H1 (cell line): ENCODE measurements around the gene CHD1. TPM values are rescaled to one million over a fixed set of nuclear protein-coding genes. Genes with fewer than 3 reads are reported as not detected.
A peak's percentile ranks its signal among the peaks of the same experiment; 100 is the strongest.

Experiments
- ATF3 ChIP-seq: IDR thresholded peaks from 2 replicates; pipeline ENCODE4 v1.6.1; 2011; ENCODE audit warnings: low read depth, mild to moderate bottlenecking, low read length; ENCODE audit not compliant: insufficient read depth
- EP300 ChIP-seq, 2 experiments: IDR thresholded peaks; 1 replicate in 1 of 2; 2 replicates in 1 of 2; pipeline ENCODE4 v1.6.1; 2011 to 2012; ENCODE audit warnings: low read depth in 2 of 2, low read length in 2 of 2, mild to moderate bottlenecking in 2 of 2, borderline replicate concordance in 1 of 2, inconsistent platforms in 1 of 2, moderate library complexity in 1 of 2
- HDAC2 ChIP-seq, 2 experiments: fragments of 300-600 bp in 1 of 2; sonication (generic) in 1 of 2; IDR thresholded peaks; 2 replicates each; pipeline ENCODE4 v1.6.1; 2011 to 2012; ENCODE audit warnings: low read depth in 2 of 2, low read length in 2 of 2, mild to moderate bottlenecking in 2 of 2, moderate library complexity in 2 of 2, borderline replicate concordance in 1 of 2, inconsistent platforms in 1 of 2
- JUND ChIP-seq: IDR thresholded peaks from 2 replicates; pipeline ENCODE4 v1.6.1; 2011; ENCODE audit warnings: mild to moderate bottlenecking, improper control_type of control experiment, low read length
- NANOG ChIP-seq: IDR thresholded peaks from 2 replicates; pipeline ENCODE4 v1.6.1; 2011; ENCODE audit warnings: low read length, low read depth, mild to moderate bottlenecking, inconsistent platforms; ENCODE audit not compliant: insufficient read depth, poor library complexity, severe bottlenecking
- POLR2AphosphoS5 ChIP-seq: IDR thresholded peaks from 2 replicates; pipeline ENCODE4 v1.6.1; 2011; ENCODE audit warnings: low read depth, low read length
- SIRT6 ChIP-seq: IDR thresholded peaks from one replicate; pipeline ENCODE4 v1.7.1; 2012; ENCODE audit warnings: low read length, inconsistent platforms
- TAF1 ChIP-seq: IDR thresholded peaks from 2 replicates; pipeline ENCODE4 v1.6.1; 2011; ENCODE audit warnings: mild to moderate bottlenecking, low read depth, low read length
- polyA plus RNA-seq, 7 experiments: library from polyadenylated mRNA; depleted of rRNA in 3 of 7; stranded (reverse) in 5 of 7; unstranded in 2 of 7; fragments of >200 nt in 5 of 7; fragments of 200-250 nt in 2 of 7; gene quantifications; 1 replicate in 5 of 7; 2 replicates in 1 of 7; 4 replicates in 1 of 7; pipeline versions ENCODE4 v1.2.1 to v1.2.3, GENCODE V29; 2011 to 2013; ENCODE audit warnings: missing spikeins in 2 of 7, mixed read lengths in 2 of 7
- total RNA-seq: library from RNA; stranded (reverse); fragmentation: NEBNext Ultra II Directional; extraction: Animal tissue kit (Norgen Biotek cat#: 25700); gene quantifications from 2 replicates; pipeline ENCODE4 v1.2.1, GENCODE V29; 2021
- TF ChIP-seq, protein P1 (sequence below): fragments of 300-600 bp; sonication (generic); IDR thresholded peaks from 2 replicates; pipeline ENCODE4 v1.7.1; 2012; ENCODE audit warnings: low read length, moderate library complexity, mild to moderate bottlenecking, inconsistent platforms; ENCODE audit not compliant: insufficient replicate concordance

Gene CHD1
- total and polyA plus RNA-seq, 2 of the 8 experiments (the other 6 are each of a cell fraction or from before 2014, with no cell fraction given) = 15.6 to 53.0 TPM

- no peak for TF ChIP-seq NANOG
- TF ChIP-seq JUND = no peak
- TF ChIP-seq EP300 (IDR thresholded peaks at IDR 0.05; ENCODE audit: borderline replicate concordance in 1 of 2, low read depth in 2 of 2, low read length in 2 of 2) = no peak
- TF ChIP-seq HDAC2 (IDR thresholded peaks at IDR 0.05; ENCODE audit: borderline replicate concordance in 1 of 2, low read depth in 2 of 2, low read length in 2 of 2) = no peak
- peak; percentile 40; the same call in 1 of the 2 replicates for TF ChIP-seq TAF1
- TF ChIP-seq, protein P1, sequence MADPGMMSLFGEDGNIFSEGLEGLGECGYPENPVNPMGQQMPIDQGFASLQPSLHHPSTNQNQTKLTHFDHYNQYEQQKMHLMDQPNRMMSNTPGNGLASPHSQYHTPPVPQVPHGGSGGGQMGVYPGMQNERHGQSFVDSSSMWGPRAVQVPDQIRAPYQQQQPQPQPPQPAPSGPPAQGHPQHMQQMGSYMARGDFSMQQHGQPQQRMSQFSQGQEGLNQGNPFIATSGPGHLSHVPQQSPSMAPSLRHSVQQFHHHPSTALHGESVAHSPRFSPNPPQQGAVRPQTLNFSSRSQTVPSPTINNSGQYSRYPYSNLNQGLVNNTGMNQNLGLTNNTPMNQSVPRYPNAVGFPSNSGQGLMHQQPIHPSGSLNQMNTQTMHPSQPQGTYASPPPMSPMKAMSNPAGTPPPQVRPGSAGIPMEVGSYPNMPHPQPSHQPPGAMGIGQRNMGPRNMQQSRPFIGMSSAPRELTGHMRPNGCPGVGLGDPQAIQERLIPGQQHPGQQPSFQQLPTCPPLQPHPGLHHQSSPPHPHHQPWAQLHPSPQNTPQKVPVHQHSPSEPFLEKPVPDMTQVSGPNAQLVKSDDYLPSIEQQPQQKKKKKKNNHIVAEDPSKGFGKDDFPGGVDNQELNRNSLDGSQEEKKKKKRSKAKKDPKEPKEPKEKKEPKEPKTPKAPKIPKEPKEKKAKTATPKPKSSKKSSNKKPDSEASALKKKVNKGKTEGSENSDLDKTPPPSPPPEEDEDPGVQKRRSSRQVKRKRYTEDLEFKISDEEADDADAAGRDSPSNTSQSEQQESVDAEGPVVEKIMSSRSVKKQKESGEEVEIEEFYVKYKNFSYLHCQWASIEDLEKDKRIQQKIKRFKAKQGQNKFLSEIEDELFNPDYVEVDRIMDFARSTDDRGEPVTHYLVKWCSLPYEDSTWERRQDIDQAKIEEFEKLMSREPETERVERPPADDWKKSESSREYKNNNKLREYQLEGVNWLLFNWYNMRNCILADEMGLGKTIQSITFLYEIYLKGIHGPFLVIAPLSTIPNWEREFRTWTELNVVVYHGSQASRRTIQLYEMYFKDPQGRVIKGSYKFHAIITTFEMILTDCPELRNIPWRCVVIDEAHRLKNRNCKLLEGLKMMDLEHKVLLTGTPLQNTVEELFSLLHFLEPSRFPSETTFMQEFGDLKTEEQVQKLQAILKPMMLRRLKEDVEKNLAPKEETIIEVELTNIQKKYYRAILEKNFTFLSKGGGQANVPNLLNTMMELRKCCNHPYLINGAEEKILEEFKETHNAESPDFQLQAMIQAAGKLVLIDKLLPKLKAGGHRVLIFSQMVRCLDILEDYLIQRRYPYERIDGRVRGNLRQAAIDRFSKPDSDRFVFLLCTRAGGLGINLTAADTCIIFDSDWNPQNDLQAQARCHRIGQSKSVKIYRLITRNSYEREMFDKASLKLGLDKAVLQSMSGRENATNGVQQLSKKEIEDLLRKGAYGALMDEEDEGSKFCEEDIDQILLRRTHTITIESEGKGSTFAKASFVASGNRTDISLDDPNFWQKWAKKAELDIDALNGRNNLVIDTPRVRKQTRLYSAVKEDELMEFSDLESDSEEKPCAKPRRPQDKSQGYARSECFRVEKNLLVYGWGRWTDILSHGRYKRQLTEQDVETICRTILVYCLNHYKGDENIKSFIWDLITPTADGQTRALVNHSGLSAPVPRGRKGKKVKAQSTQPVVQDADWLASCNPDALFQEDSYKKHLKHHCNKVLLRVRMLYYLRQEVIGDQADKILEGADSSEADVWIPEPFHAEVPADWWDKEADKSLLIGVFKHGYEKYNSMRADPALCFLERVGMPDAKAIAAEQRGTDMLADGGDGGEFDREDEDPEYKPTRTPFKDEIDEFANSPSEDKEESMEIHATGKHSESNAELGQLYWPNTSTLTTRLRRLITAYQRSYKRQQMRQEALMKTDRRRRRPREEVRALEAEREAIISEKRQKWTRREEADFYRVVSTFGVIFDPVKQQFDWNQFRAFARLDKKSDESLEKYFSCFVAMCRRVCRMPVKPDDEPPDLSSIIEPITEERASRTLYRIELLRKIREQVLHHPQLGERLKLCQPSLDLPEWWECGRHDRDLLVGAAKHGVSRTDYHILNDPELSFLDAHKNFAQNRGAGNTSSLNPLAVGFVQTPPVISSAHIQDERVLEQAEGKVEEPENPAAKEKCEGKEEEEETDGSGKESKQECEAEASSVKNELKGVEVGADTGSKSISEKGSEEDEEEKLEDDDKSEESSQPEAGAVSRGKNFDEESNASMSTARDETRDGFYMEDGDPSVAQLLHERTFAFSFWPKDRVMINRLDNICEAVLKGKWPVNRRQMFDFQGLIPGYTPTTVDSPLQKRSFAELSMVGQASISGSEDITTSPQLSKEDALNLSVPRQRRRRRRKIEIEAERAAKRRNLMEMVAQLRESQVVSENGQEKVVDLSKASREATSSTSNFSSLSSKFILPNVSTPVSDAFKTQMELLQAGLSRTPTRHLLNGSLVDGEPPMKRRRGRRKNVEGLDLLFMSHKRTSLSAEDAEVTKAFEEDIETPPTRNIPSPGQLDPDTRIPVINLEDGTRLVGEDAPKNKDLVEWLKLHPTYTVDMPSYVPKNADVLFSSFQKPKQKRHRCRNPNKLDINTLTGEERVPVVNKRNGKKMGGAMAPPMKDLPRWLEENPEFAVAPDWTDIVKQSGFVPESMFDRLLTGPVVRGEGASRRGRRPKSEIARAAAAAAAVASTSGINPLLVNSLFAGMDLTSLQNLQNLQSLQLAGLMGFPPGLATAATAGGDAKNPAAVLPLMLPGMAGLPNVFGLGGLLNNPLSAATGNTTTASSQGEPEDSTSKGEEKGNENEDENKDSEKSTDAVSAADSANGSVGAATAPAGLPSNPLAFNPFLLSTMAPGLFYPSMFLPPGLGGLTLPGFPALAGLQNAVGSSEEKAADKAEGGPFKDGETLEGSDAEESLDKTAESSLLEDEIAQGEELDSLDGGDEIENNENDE = no peak
- TF ChIP-seq SIRT6 = no peak
- TF ChIP-seq POLR2AphosphoS5 = no peak; the same call in 1 of the 2 replicates
- no peak for TF ChIP-seq ATF3
Observed at GRCh38 chr5:98927242-98927988, 1.4 kb downstream of the CHD1 start (continued).
